Karpas-422 (cell line): ENCODE results near the gene MPHOSPH8. TPM values are rescaled to one million over a fixed set of nuclear protein-coding genes. Genes with fewer than 3 reads are reported as not detected.
"Not testable (repeated sequence)": the region's sequence is repeated elsewhere in the genome, so short reads cannot be mapped to it uniquely, and the experiment has no call there.

Experiments used
- DNase-seq: peaks from one replicate; pipeline ENCODE4 v3.0.0-alpha.2; 2015
- H2AFZ ChIP-seq: fragments of 200-600 bp; sonication (generic); 2 replicates; pipeline ENCODE4 v1.6.1; 2014; ENCODE audit warnings: antibody characterized with exemption, low read length, mixed read lengths
- H3K27ac ChIP-seq: fragments of 200-600 bp; sonication (generic); 2 replicates; pipeline ENCODE4 v1.5.1; 2014; ENCODE audit warnings: mild to moderate bottlenecking, low read length, moderate library complexity
- H3K27me3 ChIP-seq: fragments of 200-600 bp; sonication (generic); 2 replicates; pipeline ENCODE4 v1.6.1; 2014; ENCODE audit warnings: low read length, mixed read lengths
- H3K36me3 ChIP-seq: fragments of 200-600 bp; sonication (generic); 2 replicates; pipeline ENCODE4 v1.6.1; 2014; ENCODE audit warnings: low read length, mixed read lengths; ENCODE audit not compliant: insufficient read depth
- H3K4me1 ChIP-seq: fragments of 200-600 bp; sonication (generic); 2 replicates; pipeline ENCODE4 v1.6.1; 2014; ENCODE audit warnings: mild to moderate bottlenecking, low read length, mixed read lengths
- H3K4me2 ChIP-seq: fragments of 200-600 bp; sonication (generic); 2 replicates; pipeline ENCODE4 v1.6.1; 2014; ENCODE audit warnings: low read length, low read depth, mild to moderate bottlenecking; ENCODE audit not compliant: poor library complexity, severe bottlenecking
- H3K4me3 ChIP-seq: fragments of 200-600 bp; sonication (generic); 2 replicates; pipeline ENCODE4 v1.5.1; 2014; ENCODE audit warnings: mild to moderate bottlenecking, antibody characterized with exemption, low read length, mixed read lengths
- H3K79me2 ChIP-seq: fragments of 200-600 bp; sonication (generic); 2 replicates; pipeline ENCODE4 v1.6.1; 2014; ENCODE audit warnings: mild to moderate bottlenecking, low read length, mixed read lengths
- H3K9ac ChIP-seq: fragments of 200-600 bp; sonication (generic); 2 replicates; pipeline ENCODE4 v1.6.0; 2014; ENCODE audit warnings: low read length
- H3K9me2 ChIP-seq: fragments of 200-600 bp; sonication (generic), shearing (Covaris generic); replicated peaks from 2 replicates; pipeline ENCODE4 v1.6.0; 2014; ENCODE audit warnings: mild to moderate bottlenecking, low read length, moderate library complexity; ENCODE audit not compliant: insufficient read depth
- H3K9me3 ChIP-seq: fragments of 300-700, 200-600 bp; sonication (generic); 2 replicates; pipeline ENCODE4 v1.6.1; 2014; ENCODE audit warnings: low read length, mixed read lengths
- H4K20me1 ChIP-seq: fragments of 200-600 bp; sonication (generic); 2 replicates; pipeline ENCODE4 v1.6.1; 2014; ENCODE audit warnings: mild to moderate bottlenecking, antibody characterized with exemption, low read length, low read depth; ENCODE audit not compliant: insufficient read depth
- total RNA-seq: library from RNA; depleted of rRNA; stranded (reverse); fragments of >200 nt; shearing (Covaris generic); gene quantifications from 2 replicates; pipeline ENCODE4 v1.2.3, GENCODE V29; 2014; ENCODE audit warnings: low replicate concordance

Gene MPHOSPH8
- total RNA-seq, 1 experiment from 2014 or later: 11.4 TPM

- no peak overlapping the region for H2AFZ ChIP-seq
- no peaks in the 10 kb centered on the region for H3K9me3 ChIP-seq
- H3K79me2 ChIP-seq: peaks cover 56% of the 10 kb centered on the region
- H3K4me3 ChIP-seq: no peak overlapping the region
- H3K27ac ChIP-seq: no peak overlapping the region
- no peaks in the 10 kb centered on the region for H3K9me2 ChIP-seq
- H3K4me2 ChIP-seq: no peak overlapping the region
- H3K36me3 ChIP-seq: no peaks in the 10 kb centered on the region
- H3K4me1 ChIP-seq: peaks cover 20% of the 10 kb centered on the region
- H3K27me3 ChIP-seq: no peaks in the 10 kb centered on the region
- H4K20me1 ChIP-seq: 0 out of 2 replicates have a peak, but pooled peaks cover 3% of the 10 kb centered on the region
- no peak for DNase-seq
- no peak overlapping the region for H3K9ac ChIP-seq
Measured at GRCh38 chr13:19680751-19681150, 47.3 kb downstream of the MPHOSPH8 start.

DNA sequence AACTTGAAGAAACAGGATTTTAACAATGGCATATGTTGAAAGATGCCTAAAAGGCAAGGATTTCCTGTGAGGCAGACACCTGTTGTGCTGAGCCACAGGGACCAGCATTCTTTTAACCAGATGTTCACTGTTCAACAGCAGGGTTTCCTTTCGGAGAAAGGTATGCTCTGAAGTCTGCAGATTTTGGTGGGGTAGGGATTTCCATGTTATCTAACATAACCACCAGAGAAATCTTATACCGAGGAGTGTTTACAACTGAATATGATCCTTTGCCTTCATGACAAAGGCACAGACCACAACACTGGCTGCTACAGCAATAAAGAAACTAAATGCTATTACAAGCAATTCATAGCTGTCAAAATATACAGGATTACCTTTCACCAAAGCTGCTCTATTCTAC is 48.1 kb downstream of the MPHOSPH8 start:
- no peak overlapping the region for H2AFZ ChIP-seq
- H3K27me3 ChIP-seq: no peaks in the 10 kb centered on the region
- peaks cover 62% of the 10 kb centered on the region for H3K79me2 ChIP-seq
- H3K9me2 ChIP-seq: no peaks in the 10 kb centered on the region
- peaks cover 13% of the 10 kb centered on the region for H3K4me1 ChIP-seq
- no peak for DNase-seq
- no peak overlapping the region for H3K4me3 ChIP-seq
- no peak overlapping the region for H3K27ac ChIP-seq
- no peak overlapping the region for H3K4me2 ChIP-seq
- H3K36me3 ChIP-seq: no peaks in the 10 kb centered on the region
- H3K9ac ChIP-seq: no peak overlapping the region
- H3K9me3 ChIP-seq: no peaks in the 10 kb centered on the region
- H4K20me1 ChIP-seq: 0 out of 2 replicates have a peak, but pooled peaks cover 2% of the 10 kb centered on the region

- H3K4me3 ChIP-seq: no peak overlapping the region
- H2AFZ ChIP-seq: no peak overlapping the region
- DNase-seq: no peak
- H4K20me1 ChIP-seq: no peaks in the 10 kb centered on the region
- no peak overlapping the region for H3K27ac ChIP-seq
- no peaks in the 10 kb centered on the region for H3K9me3 ChIP-seq
- peaks cover 80% of the 10 kb centered on the region for H3K79me2 ChIP-seq
- H3K36me3 ChIP-seq: peaks cover 8% of the 10 kb centered on the region; the same call in 1 of the 2 replicates
- H3K4me1 ChIP-seq: peaks cover 4% of the 10 kb centered on the region
- H3K4me2 ChIP-seq: no peak overlapping the region
- no peaks in the 10 kb centered on the region for H3K27me3 ChIP-seq
- H3K9ac ChIP-seq: no peak overlapping the region
- no peaks in the 10 kb centered on the region for H3K9me2 ChIP-seq
Measured at GRCh38 chr13:19685034-19685433, 51.6 kb downstream of the MPHOSPH8 start.

DNA sequence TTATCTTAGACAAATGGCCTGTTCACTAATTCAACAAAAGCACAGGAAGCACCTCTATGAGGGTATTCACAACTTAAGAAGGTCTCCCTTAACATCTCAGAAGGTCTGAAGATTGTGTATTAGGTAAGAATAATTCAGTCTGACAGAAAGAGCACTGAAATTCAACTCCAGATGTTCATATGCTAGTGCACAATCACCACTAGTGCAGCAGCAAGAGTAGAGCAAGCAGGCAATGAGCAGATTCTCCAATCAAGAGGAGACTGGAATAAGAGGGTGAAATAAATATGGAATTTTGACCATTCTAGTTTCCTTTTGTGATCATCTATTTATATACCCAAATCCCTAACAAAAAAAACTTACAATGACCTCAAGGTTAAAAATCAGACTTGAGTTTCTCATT is 52.0 kb downstream of the MPHOSPH8 start:
- H3K4me1 ChIP-seq: peaks cover 4% of the 10 kb centered on the region
- H3K9ac ChIP-seq: no peak overlapping the region
- H3K79me2 ChIP-seq: peaks cover 80% of the 10 kb centered on the region
- H3K9me3 ChIP-seq: no peaks in the 10 kb centered on the region
- no peaks in the 10 kb centered on the region for H3K27me3 ChIP-seq
- no peak for DNase-seq
- H3K36me3 ChIP-seq: peaks cover 8% of the 10 kb centered on the region; the same call in 1 of the 2 replicates
- H3K27ac ChIP-seq: no peak overlapping the region
- no peak overlapping the region for H3K4me3 ChIP-seq
- H4K20me1 ChIP-seq: no peaks in the 10 kb centered on the region
- no peak overlapping the region for H2AFZ ChIP-seq
- no peak overlapping the region for H3K4me2 ChIP-seq
- H3K9me2 ChIP-seq: no peaks in the 10 kb centered on the region

GRCh38 chr13:19691447-19691846 is 58.0 kb downstream of the MPHOSPH8 start:
- not testable (repeated sequence) for H3K9ac ChIP-seq, H3K9me2 ChIP-seq, H3K4me2 ChIP-seq, H3K27ac ChIP-seq, H3K4me1 ChIP-seq, H3K27me3 ChIP-seq, H4K20me1 ChIP-seq, DNase-seq, H2AFZ ChIP-seq, H3K9me3 ChIP-seq, H3K4me3 ChIP-seq
- Histone ChIP-seq H3K79me2 (peaks cover 70% of the 10 kb centered on the region), H3K36me3 (peaks cover 12% of the 10 kb centered on the region; the same call in 1 of the 2 replicates)

DNA sequence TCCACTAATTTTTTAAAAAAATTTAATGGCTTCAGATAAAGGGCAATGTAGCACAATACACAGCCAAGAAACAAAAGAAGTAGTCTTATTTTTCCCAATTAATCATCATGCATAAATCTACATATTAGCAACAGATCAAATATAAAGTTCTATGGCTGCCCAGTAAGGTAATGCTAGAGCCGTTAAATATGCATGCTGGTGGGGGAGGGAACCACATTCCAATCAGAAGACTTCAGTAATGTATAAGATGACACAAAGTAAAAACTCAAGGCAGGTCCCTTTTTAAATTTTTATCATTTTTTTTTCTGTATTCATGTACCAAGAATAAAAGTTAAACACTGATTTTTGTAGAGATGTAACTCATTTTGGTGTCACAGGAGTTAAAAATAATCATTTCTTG is 62.0 kb downstream of the MPHOSPH8 start:
- no peak overlapping the region for H3K27ac ChIP-seq

DNA sequence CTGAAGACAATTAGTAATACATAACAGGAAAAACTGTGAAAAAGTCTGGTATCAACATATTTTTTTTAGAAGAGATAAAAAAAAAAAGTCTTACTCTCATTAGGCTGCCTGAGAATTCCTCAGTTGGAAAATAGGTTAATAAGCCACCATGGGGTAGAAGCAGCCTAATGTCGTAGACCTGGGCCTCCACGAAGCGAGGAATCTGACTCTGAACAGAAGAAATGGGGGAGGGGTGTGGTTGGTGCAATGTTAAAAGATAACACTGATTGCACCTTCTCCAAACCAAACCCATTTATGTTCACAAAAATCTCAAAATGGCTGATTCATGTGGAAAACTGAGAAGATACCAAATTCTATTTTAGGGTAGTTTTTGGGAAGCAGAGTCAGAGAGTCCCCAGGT is 62.4 kb downstream of the MPHOSPH8 start:
- 0 out of 2 replicates have a peak, but pooled peaks cover 4% of the 10 kb centered on the region for H3K36me3 ChIP-seq
- no peak overlapping the region for H3K4me2 ChIP-seq
- H3K9me3 ChIP-seq: no peaks in the 10 kb centered on the region
- peaks cover 72% of the 10 kb centered on the region for H3K79me2 ChIP-seq
- no peaks in the 10 kb centered on the region for H3K4me1 ChIP-seq
- no peak overlapping the region for H3K9ac ChIP-seq
- DNase-seq: no peak
- no peaks in the 10 kb centered on the region for H3K9me2 ChIP-seq
- H3K4me3 ChIP-seq: no peak overlapping the region
- H2AFZ ChIP-seq: no peak overlapping the region
- H3K27me3 ChIP-seq: no peaks in the 10 kb centered on the region
- H4K20me1 ChIP-seq: no peaks in the 10 kb centered on the region
- H3K27ac ChIP-seq: no peak overlapping the region

More for the DNA sequence above, 62.0 kb downstream of the MPHOSPH8 start:
- Histone ChIP-seq H3K9me3 (no peaks in the 10 kb centered on the region), H3K4me2 (no peak overlapping the region), H3K9me2 (no peaks in the 10 kb centered on the region), H3K9ac (no peak overlapping the region), H3K4me1 (no peaks in the 10 kb centered on the region), H3K27me3 (no peaks in the 10 kb centered on the region), H3K36me3 (0 out of 2 replicates have a peak, but pooled peaks cover 4% of the 10 kb centered on the region), H4K20me1 (0 out of 2 replicates have a peak, but pooled peaks cover 3% of the 10 kb centered on the region), H3K4me3 (no peak overlapping the region), H3K79me2 (peaks cover 76% of the 10 kb centered on the region), H2AFZ (no peak overlapping the region)
- DNase-seq: no peak

DNA sequence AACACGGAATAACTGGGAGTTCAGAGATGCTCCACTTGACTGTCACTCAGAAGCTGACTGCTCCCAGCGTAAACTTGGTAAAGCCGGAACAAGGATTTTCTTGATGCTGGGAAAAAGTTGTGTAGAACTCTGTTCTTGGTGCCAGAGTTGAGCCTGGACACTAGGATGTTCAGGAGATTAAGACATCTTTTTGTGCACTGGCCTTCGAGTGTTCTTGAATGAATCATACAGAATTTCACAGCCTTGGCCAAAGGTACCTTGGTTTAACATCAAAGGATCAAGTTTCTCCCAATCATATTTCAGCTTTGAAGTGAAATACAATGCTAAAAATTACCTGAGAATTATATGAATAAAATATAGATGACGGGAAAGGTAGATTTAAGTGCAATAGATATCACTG is 67.5 kb downstream of the MPHOSPH8 start:
- H3K4me2 ChIP-seq, H3K9me3 ChIP-seq, H4K20me1 ChIP-seq, H3K36me3 ChIP-seq, H3K9me2 ChIP-seq, H3K27ac ChIP-seq, H3K4me3 ChIP-seq, H3K9ac ChIP-seq, DNase-seq, H3K27me3 ChIP-seq, H2AFZ ChIP-seq, H3K4me1 ChIP-seq: not testable (repeated sequence)
- peaks cover 52% of the 10 kb centered on the region for H3K79me2 ChIP-seq

- H3K27me3 ChIP-seq, H2AFZ ChIP-seq, H3K27ac ChIP-seq, H4K20me1 ChIP-seq, H3K9me3 ChIP-seq, H3K36me3 ChIP-seq, H3K4me3 ChIP-seq, H3K9me2 ChIP-seq, H3K9ac ChIP-seq, H3K4me1 ChIP-seq, H3K4me2 ChIP-seq, DNase-seq: not testable (repeated sequence)
- peaks cover 51% of the 10 kb centered on the region for H3K79me2 ChIP-seq
Measured at GRCh38 chr13:19701619-19702018, 68.2 kb downstream of the MPHOSPH8 start.
